IMR-90 (cell line): ENCODE results near the gene GNG12. TPM values are rescaled to one million over a fixed set of nuclear protein-coding genes. Genes with fewer than 3 reads are reported as not detected.
A peak's percentile ranks its signal among the peaks of the same experiment; 100 is the strongest.

Source experiments
- ATAC-seq: fragments of 200-7000 bp; cut with Tn5 transposase; 2 replicates; pipeline ENCODE4 v1.9.1; 2020; ENCODE audit warnings: low read depth, mild to moderate bottlenecking, moderate library complexity
- BruUV-seq: library from RNA; stranded (reverse); fragments of 400-500 nt; replicated peaks from 2 replicates; lab custom pipeline; 2021; lab: Mats Ljungman, UMichigan
- CTCF ChIA-PET: fragments of 300-600 bp; formaldehyde crosslinking; extraction: SDS; loops from one replicate; lab custom pipeline; 2021; ENCODE audit warnings: antibody characterized with exemption; lab: Yijun Ruan, JAX
- POLR2A ChIA-PET: fragments of 300-600 bp; sonication (Branson Sonifier 250); formaldehyde crosslinking; loops from one replicate; lab custom pipeline; 2022; ENCODE audit warnings: antibody characterized with exemption; ENCODE audit not compliant: unreplicated experiment; lab: Charles Lee
- DNase-seq: peaks from one replicate; pipeline ENCODE4 v3.0.0; 2013
- H2AFZ ChIP-seq: replicated peaks from 2 replicates; pipeline ENCODE3; 2013; ENCODE audit warnings: low read length, mild to moderate bottlenecking; ENCODE audit not compliant: poor library complexity
- H2AK5ac ChIP-seq: 2 replicates; pipeline ENCODE4 v1.6.1; 2013; ENCODE audit warnings: low read depth, low read length, inconsistent platforms
- H2AK9ac ChIP-seq: replicated peaks from 2 replicates; pipeline ENCODE3; 2013; ENCODE audit warnings: mild to moderate bottlenecking, low read depth, low read length, moderate library complexity; ENCODE audit not compliant: poor library complexity
- H2BK120ac ChIP-seq: 2 replicates; pipeline ENCODE4 v1.6.1; 2013; ENCODE audit warnings: low read depth, low read length, inconsistent platforms
- H2BK15ac ChIP-seq: 3 replicates; pipeline ENCODE4 v1.6.1; 2013; ENCODE audit warnings: low read depth, low read length, inconsistent platforms
- H2BK20ac ChIP-seq: 2 replicates; pipeline ENCODE4 v1.6.1; 2013; ENCODE audit warnings: low read depth, mild to moderate bottlenecking, inconsistent platforms, low read length, moderate library complexity
- H2BK5ac ChIP-seq: 2 replicates; pipeline ENCODE4 v1.6.1; 2013; ENCODE audit warnings: mild to moderate bottlenecking, low read depth, low read length, inconsistent platforms; ENCODE audit not compliant: poor library complexity, severe bottlenecking
- H3K14ac ChIP-seq: replicated peaks from 2 replicates; pipeline ENCODE4 v1.6.1; 2013; ENCODE audit warnings: low read depth, low read length, inconsistent platforms
- H3K18ac ChIP-seq: 2 replicates; pipeline ENCODE4 v1.6.1; 2013; ENCODE audit warnings: low read depth, low read length, control low read depth
- H3K23ac ChIP-seq: 2 replicates; pipeline ENCODE4 v1.6.1; 2013; ENCODE audit warnings: low read depth, low read length, inconsistent platforms
- H3K27ac ChIP-seq: 2 replicates; pipeline ENCODE4 v1.5.1; 2013; ENCODE audit warnings: mild to moderate bottlenecking, control low read depth, low read length; ENCODE audit not compliant: insufficient read depth
- H3K27me3 ChIP-seq: 2 replicates; pipeline ENCODE4 v1.6.1; 2013; ENCODE audit warnings: low read length; ENCODE audit not compliant: control insufficient read depth, insufficient read depth
- H3K36me3 ChIP-seq: 2 replicates; pipeline ENCODE4 v1.6.1; 2013; ENCODE audit warnings: low read length, mixed read lengths; ENCODE audit not compliant: control insufficient read depth, insufficient read depth
- H3K4ac ChIP-seq: 2 replicates; pipeline ENCODE4 v1.6.1; 2013; ENCODE audit warnings: low read depth, low read length, inconsistent platforms
- H3K4me1 ChIP-seq: 2 replicates; pipeline ENCODE4 v1.6.1; 2013; ENCODE audit warnings: low read length, mixed read lengths; ENCODE audit not compliant: control insufficient read depth, insufficient read depth
- H3K4me2 ChIP-seq: 2 replicates; pipeline ENCODE4 v1.6.1; 2013; ENCODE audit warnings: low read depth, mild to moderate bottlenecking, control low read depth, low read length, moderate library complexity
- H3K4me3 ChIP-seq: 2 replicates; pipeline ENCODE4 v1.5.1; 2013; ENCODE audit warnings: low read depth, mild to moderate bottlenecking, control low read depth, low read length, moderate library complexity; ENCODE audit not compliant: insufficient read depth
- H3K56ac ChIP-seq: 2 replicates; pipeline ENCODE4 v1.6.1; 2013; ENCODE audit warnings: low read length, inconsistent platforms; ENCODE audit not compliant: insufficient read depth; ENCODE audit errors: extremely low read depth
- H3K79me1 ChIP-seq, 2 experiments: 2 replicates each; pipeline ENCODE4 v1.6.1; 2013; ENCODE audit warnings: low read length in 2 of 2, inconsistent platforms in 1 of 2, low read depth in 1 of 2
- H3K9ac ChIP-seq: 2 replicates; pipeline ENCODE4 v1.6.1; 2013; ENCODE audit warnings: low read depth, low read length, control low read depth
- H3K9me1 ChIP-seq: 2 replicates; pipeline ENCODE4 v1.6.1; 2013; ENCODE audit warnings: low read length, inconsistent platforms; ENCODE audit not compliant: insufficient read depth
- H3K9me3 ChIP-seq: 2 replicates; pipeline ENCODE4 v1.6.1; 2013; ENCODE audit warnings: low read length; ENCODE audit not compliant: control insufficient read depth, insufficient read depth
- H4K20me1 ChIP-seq: 2 replicates; pipeline ENCODE4 v1.6.1; 2013; ENCODE audit warnings: low read length, inconsistent platforms; ENCODE audit not compliant: insufficient read depth
- H4K5ac ChIP-seq: 2 replicates; pipeline ENCODE4 v1.6.1; 2013; ENCODE audit warnings: mild to moderate bottlenecking, low read depth, low read length, control low read depth
- H4K8ac ChIP-seq, 2 experiments: 2 replicates each; pipeline ENCODE4 v1.6.1; 2013; ENCODE audit warnings: low read depth in 2 of 2, low read length in 2 of 2, control low read depth in 1 of 2, inconsistent platforms in 1 of 2
- H4K91ac ChIP-seq: 2 replicates; pipeline ENCODE4 v1.6.1; 2013; ENCODE audit warnings: low read depth, low read length, inconsistent platforms; ENCODE audit not compliant: insufficient read depth
- BHLHE40 ChIP-seq: fragments of 150-350 bp; IDR thresholded peaks from 2 replicates; pipeline ENCODE4 v1.6.1; 2016; ENCODE audit warnings: mild to moderate bottlenecking, low read depth, low read length
- CEBPB ChIP-seq: IDR thresholded peaks from 2 replicates; pipeline ENCODE4 v1.6.1; 2012; ENCODE audit warnings: low read depth, low read length, improper control_type of control experiment
- CHD1 ChIP-seq: IDR thresholded peaks from 2 replicates; pipeline ENCODE4 v1.6.1; 2012; ENCODE audit warnings: low read depth, low read length, improper control_type of control experiment
- ELK1 ChIP-seq: fragments of 150-350 bp; IDR thresholded peaks from 2 replicates; pipeline ENCODE4 v1.6.1; 2016; ENCODE audit warnings: low read depth, mild to moderate bottlenecking, low read length, moderate library complexity, borderline replicate concordance
- MAFK ChIP-seq: IDR thresholded peaks from 2 replicates; pipeline ENCODE4 v1.6.1; 2012; ENCODE audit warnings: low read depth, low read length, improper control_type of control experiment
- MAZ ChIP-seq: IDR thresholded peaks from 2 replicates; pipeline ENCODE4 v1.6.1; 2012; ENCODE audit warnings: low read depth, mild to moderate bottlenecking, low read length, improper control_type of control experiment, moderate library complexity, borderline replicate concordance
- MXI1 ChIP-seq: IDR thresholded peaks from 2 replicates; pipeline ENCODE4 v1.6.1; 2012; ENCODE audit warnings: low read depth, mild to moderate bottlenecking, low read length, moderate library complexity, borderline replicate concordance
- NFE2L2 ChIP-seq: fragments of 150-350 bp; IDR thresholded peaks from 2 replicates; pipeline ENCODE4 v1.6.1; 2016; ENCODE audit warnings: low read depth, mild to moderate bottlenecking, low read length
- POLR2A ChIP-seq: IDR thresholded peaks from 2 replicates; pipeline ENCODE4 v1.6.1; 2012; ENCODE audit warnings: mild to moderate bottlenecking, low read depth, low read length
- RAD21 ChIP-seq: IDR thresholded peaks from 2 replicates; pipeline ENCODE4 v1.6.1; 2012; ENCODE audit warnings: low read length, improper control_type of control experiment
- RCOR1 ChIP-seq: IDR thresholded peaks from 2 replicates; pipeline ENCODE4 v1.6.1; 2012; ENCODE audit warnings: mild to moderate bottlenecking, low read length, improper control_type of control experiment; ENCODE audit not compliant: insufficient replicate concordance
- RFX5 ChIP-seq: IDR thresholded peaks from 2 replicates; pipeline ENCODE4 v1.8.0; 2012; ENCODE audit warnings: low read depth, mild to moderate bottlenecking, low read length, moderate library complexity
- SMC3 ChIP-seq: fragments of 150-350 bp; IDR thresholded peaks from 2 replicates; pipeline ENCODE4 v1.6.1; 2016; ENCODE audit warnings: low read depth, mild to moderate bottlenecking, antibody characterized with exemption, low read length, moderate library complexity
- USF2 ChIP-seq: fragments of 150-350 bp; IDR thresholded peaks from 2 replicates; pipeline ENCODE4 v1.6.1; 2017; ENCODE audit warnings: mild to moderate bottlenecking, antibody characterized with exemption, low read length, low read depth
- dilution Hi-C: fragments of 300-500 bp; cut with HindIII; formaldehyde crosslinking; loops from one replicate; pipeline ENCODE4 v1.14.3; 2018; ENCODE audit warnings: low sequenced_read_pairs; ENCODE audit not compliant: unreplicated experiment
- in situ Hi-C: fragments of 300-500 bp; cut with MboI; formaldehyde crosslinking; loops from 3 replicates; pipeline ENCODE4 v1.14.3; 2019; ENCODE audit warnings: low sequenced_read_pairs, inconsistent platforms, mixed read lengths
- intact Hi-C: fragments of 100-400 bp; cut with micrococcal nuclease; formaldehyde crosslinking; loops from 2 replicates; pipeline ENCODE4 v1.10.0; 2022
- polyA plus RNA-seq, 3 experiments: library from polyadenylated mRNA; depleted of rRNA; stranded (reverse); fragments of >200 nt; gene quantifications; 2 replicates each; pipeline ENCODE4 v1.2.3, GENCODE V29; 2012; ENCODE audit warnings: low replicate concordance in 1 of 3
- total RNA-seq: library from RNA; depleted of rRNA; stranded (reverse); fragments of >200 nt; gene quantifications from 2 replicates; pipeline ENCODE4 v1.2.3, GENCODE V29; 2012

Gene GNG12
- total and polyA plus RNA-seq, 2 of the 4 experiments (the other 2 are of a cell fraction) = 92.3 to 132 TPM

- dilution Hi-C loops = no loop called here
Observed at GRCh38 chr1:67801903-67802302, 31.4 kb downstream of the GNG12 start.

More at GRCh38 chr1:67801903-67802302, 31.4 kb downstream of the GNG12 start:
- Histone ChIP-seq H3K9ac (no peak overlapping the region), H3K14ac (no peak overlapping the region), H2BK5ac (no peak overlapping the region), H3K18ac (no peak overlapping the region), H4K5ac (no peak overlapping the region), H2AK5ac (no peak overlapping the region; the same call in 1 of the 2 replicates), H4K91ac (no peak overlapping the region), H3K36me3 (peaks cover 4% of the 10 kb centered on the region; the same call in 1 of the 2 replicates), H3K4me2 (no peak overlapping the region), H2BK20ac (no peak overlapping the region), H3K79me1 (peaks cover 43 to 78% of the 10 kb centered on the region in 2 experiments), H3K9me1 (peaks cover 23% of the 10 kb centered on the region), H4K20me1 (peaks cover 54% of the 10 kb centered on the region), H3K9me3 (no peaks in the 10 kb centered on the region), H2BK15ac (no peak overlapping the region), H2AFZ (no peak overlapping the region), H2BK120ac (no peak overlapping the region), H3K27me3 (no peaks in the 10 kb centered on the region), H3K23ac (no peak overlapping the region), H3K56ac (no peak overlapping the region), H2AK9ac (no peak overlapping the region), H3K4ac (no peak overlapping the region), H3K4me3 (no peak overlapping the region), H4K8ac (no peak overlapping the region), H3K4me1 (peaks cover 24% of the 10 kb centered on the region), H3K27ac (no peak overlapping the region)
- ATAC-seq = peak; percentile 15; the same call in 1 of the 2 replicates
- no peak for TF ChIP-seq CHD1
- no peak for TF ChIP-seq CEBPB
- TF ChIP-seq ELK1 = no peak
- no peak for TF ChIP-seq NFE2L2
- no peak for TF ChIP-seq MXI1
- no peak for TF ChIP-seq BHLHE40
- no peak for TF ChIP-seq SMC3
- no peak for TF ChIP-seq RFX5
- no peak for TF ChIP-seq POLR2A
- TF ChIP-seq MAFK = no peak
- TF ChIP-seq USF2 = no peak
- TF ChIP-seq MAZ = no peak
- TF ChIP-seq RCOR1 = no peak
- no peak for TF ChIP-seq RAD21
- CTCF ChIA-PET = no interaction called here
- no peak for DNase-seq
- no TSS peak for BruUV-seq
- intact Hi-C loops = no loop called here
- POLR2A ChIA-PET = no interaction called here
- in situ Hi-C loops = no loop called here
